ENCODE data around the gene MCC.

DNA sequence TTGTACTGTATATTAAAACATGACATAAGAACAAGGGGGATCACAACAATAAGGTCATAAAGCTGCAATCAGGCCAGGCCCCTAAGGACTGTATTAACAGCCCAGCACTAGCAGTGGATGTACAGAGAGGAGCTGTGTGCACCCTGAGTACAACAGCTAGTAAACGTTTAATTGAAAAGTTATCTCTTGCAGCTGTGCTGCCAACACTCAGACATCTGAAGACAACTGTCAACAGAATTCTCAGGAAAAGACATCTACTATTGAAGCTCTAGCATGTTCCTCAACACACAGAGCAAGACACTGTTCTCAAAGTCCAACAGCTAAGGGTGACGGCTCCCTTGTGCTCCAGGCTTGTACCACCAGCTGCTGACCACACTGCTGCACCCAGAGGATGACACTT lies 312.1 kb downstream of the MCC start:
- TF ChIP-seq, protein P1, sequence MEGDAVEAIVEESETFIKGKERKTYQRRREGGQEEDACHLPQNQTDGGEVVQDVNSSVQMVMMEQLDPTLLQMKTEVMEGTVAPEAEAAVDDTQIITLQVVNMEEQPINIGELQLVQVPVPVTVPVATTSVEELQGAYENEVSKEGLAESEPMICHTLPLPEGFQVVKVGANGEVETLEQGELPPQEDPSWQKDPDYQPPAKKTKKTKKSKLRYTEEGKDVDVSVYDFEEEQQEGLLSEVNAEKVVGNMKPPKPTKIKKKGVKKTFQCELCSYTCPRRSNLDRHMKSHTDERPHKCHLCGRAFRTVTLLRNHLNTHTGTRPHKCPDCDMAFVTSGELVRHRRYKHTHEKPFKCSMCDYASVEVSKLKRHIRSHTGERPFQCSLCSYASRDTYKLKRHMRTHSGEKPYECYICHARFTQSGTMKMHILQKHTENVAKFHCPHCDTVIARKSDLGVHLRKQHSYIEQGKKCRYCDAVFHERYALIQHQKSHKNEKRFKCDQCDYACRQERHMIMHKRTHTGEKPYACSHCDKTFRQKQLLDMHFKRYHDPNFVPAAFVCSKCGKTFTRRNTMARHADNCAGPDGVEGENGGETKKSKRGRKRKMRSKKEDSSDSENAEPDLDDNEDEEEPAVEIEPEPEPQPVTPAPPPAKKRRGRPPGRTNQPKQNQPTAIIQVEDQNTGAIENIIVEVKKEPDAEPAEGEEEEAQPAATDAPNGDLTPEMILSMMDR (conservative IDR thresholded peaks at IDR 0.05 in 1 of 2, IDR thresholded peaks at IDR 0.05 in 1 of 2; ENCODE audit: extremely low read depth in 1 of 2, insufficient read depth in 1 of 2, low read depth in 1 of 2, low read length in 2 of 2), result no peak
- TF ChIP-seq EZH2 (IDR thresholded peaks at IDR 0.05; ENCODE audit: borderline replicate concordance, low read length), result no peak
